Right renal pelvis (tissue), 4 donors: Measurements from ENCODE around the gene GSE1. TPM values are rescaled to one million over a fixed set of nuclear protein-coding genes. Genes with fewer than 3 reads are reported as not detected.

Experiments
- DNase-seq, 4 donors: peaks; one replicate each; pipeline ENCODE4 v3.0.0-alpha.2; 2013; ENCODE audit warnings: low read depth in 4 of 4, low spot score in 3 of 4, missing footprints in 1 of 4
- polyA plus RNA-seq, 4 donors: library from polyadenylated mRNA; unstranded; fragments of 120-200 nt; gene quantifications; one replicate each; pipeline ENCODE4 v1.2.1, GENCODE V29; 2013; ENCODE audit not compliant: insufficient read length in 4 of 4

GSE1 gene
- polyA plus RNA-seq, 4 donors, result 59.5 to 68.7 (median 65.7) TPM

GRCh38 chr16:85573696-85574641, 39.2 kb upstream of the GSE1 start:
- peak; percentile 83 to 95 (median 94) for DNase-seq

- no peak for DNase-seq
Observed at GRCh38 chr16:85574672-85575475, 38.2 kb upstream of the GSE1 start.

DNA sequence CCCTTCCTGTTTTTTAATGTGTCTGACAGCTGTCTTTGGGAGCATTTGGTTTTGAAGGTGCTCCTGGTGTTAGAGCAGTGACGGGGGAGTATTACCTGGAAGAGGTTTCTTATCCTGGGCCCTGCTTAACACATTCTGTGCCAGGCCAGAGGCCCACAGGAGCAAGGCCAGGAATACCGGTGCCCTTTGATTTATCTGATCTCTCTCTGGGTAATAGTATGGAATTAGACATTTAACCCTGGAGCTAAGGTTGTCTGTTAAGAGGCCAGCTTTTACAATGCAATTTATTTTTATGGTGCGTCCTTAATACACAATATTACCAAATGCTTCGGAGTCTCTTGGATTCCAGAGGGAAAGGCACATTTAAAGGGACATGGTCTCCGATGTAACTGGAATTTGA, 37.2 kb upstream of the GSE1 start:
- DNase-seq, result no peak

- DNase-seq, result no peak
Observed at GRCh38 chr16:85576944-85577343, 36.2 kb upstream of the GSE1 start.

GRCh38 chr16:85577899-85578598, 35.1 kb upstream of the GSE1 start:
- no peak for DNase-seq

DNA sequence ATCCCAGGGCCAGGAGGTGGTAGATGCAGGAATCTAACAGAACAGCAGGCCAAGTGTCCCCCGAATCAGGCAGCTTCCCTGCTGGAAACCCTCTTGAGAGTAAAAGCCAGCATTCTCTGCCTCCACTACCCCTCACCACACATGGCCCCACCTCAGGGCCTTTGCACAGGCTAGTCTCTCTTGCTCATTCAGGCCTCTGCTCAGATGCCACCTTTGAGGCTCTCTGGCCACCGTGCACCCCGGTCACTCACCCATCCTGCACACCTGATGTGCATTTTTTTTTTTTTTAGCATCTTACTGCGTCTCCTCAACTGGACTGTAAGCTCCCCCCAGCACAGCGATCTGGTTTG, 34.5 kb upstream of the GSE1 start:
- no peak for DNase-seq

DNA sequence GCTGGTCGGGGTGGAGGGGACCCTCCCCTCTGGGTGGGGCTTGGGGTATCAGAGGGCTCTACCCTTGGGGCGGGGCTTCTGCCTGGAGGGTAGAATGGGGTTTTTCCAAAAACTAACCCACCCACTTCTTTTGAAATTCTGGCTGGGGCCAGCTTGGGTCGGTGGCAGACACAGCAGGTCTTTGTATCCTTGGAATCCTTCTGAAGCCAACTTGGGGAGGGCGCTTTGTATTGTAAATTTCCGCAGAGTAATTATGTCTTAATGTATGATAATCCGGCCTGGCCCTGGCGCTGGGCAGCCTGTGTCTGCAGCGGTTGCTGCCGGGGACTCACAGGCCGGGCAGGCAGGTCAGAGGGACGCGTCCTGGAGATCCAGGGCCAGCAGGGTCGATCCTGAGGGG, 33.9 kb upstream of the GSE1 start:
- DNase-seq, result no peak

- DNase-seq, result no peak
Observed at GRCh38 chr16:85579923-85580580, 33.1 kb upstream of the GSE1 start.

DNA sequence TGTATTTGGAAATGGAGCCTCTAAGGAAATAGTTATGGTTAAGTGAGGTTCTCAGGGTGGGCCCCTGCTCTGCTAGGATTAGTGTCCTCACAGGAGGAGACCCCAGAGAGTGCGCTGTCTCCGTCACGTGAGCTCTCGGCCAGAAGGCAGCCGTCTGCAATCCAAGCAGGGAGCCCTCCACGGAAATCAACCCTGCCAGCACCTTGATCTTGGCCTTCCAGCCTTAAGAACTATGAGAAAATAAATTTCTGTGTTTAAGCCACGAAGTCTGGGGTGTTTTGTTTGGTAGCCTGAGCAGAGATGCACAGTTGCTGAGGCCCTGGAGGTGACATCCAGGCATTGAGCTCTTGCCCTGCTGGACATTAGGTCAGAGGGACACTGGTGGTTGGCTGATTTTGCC, 32.4 kb upstream of the GSE1 start:
- DNase-seq, result no peak

- DNase-seq, result no peak
Observed at GRCh38 chr16:85582229-85582991, 30.7 kb upstream of the GSE1 start.

GRCh38 chr16:85583491-85584181, 29.5 kb upstream of the GSE1 start:
- no peak for DNase-seq

- DNase-seq, result no peak
Observed at GRCh38 chr16:85584267-85584666, 28.9 kb upstream of the GSE1 start.

DNA sequence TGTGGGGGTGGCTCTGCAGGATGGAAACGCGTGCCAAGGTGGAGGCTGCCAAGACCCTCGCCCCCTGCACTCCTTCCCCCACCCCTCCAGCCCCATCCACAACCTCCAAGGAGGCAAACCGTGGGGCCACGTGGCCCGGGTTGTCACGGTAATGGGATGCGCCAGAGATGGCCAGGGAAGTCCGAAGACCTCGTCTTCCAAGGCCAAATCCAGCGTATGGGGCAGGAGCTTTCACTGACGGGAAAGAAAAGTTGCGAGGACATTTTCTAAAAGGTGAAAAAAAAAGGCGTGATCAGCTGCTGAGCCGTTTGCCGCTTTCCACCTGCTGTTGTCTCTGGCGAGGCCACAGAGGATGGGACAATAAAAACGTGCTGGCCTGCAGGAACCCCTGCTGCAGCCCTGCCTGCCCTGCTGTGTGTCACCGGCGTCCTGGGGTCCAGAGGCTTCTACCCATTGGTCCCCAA, 28.3 kb upstream of the GSE1 start:
- no peak for DNase-seq

DNA sequence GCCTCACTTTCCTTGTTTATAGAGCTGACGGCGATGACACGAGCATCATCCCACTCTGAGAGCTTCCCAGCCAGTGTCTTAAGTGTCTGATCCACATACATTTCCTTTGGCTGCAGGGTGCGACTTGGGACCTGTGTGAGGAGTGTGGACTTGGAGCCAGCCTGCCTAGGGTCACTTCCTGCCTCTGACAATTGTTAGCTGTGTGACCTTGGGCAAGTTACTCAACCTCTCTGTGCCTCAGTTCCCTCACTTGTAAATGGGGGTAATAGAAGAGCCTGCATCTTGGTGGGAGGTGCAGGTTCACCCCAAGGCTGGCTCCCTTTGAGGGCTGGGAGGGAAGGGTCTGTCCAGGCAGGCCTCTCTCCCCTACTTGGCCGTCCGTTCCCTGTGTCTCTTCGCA, 27.4 kb upstream of the GSE1 start:
- no peak for DNase-seq

DNA sequence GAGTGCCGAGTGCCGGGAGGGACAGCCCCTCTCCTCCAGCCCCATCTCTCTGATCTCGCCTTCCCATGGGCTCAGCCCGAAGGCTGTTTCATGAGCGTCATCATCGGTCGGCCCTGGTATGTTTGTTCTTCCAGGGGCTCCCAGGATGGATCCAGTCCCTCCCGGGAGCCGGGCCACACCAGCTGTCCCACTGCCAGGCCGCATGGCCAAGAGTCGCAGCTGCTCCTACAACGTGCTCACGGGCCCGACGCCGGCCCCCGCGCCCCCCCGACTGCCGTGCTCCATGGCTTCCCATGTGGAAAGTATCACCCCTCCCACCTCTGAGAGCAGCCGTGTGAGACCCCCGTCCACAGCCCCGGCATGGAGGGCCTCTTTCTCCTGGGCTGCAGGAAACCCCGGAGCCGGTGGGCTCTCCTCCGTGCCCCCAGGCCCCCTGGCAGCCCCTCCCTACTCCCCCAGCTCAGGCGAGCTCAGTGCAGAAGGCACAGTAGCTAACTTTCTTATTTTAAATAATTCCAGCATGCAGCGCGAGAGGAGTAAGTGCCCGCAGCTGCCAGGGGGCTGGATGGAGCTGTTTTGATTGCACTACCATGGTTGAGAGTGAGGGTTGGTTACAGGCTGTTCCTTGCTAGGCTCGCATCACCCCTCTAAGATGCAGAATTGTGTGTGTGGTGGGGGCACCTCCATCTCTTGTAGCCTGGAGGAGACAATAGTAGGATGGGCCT, 26.6 kb upstream of the GSE1 start:
- no peak for DNase-seq

GRCh38 chr16:85587762-85588556, 25.2 kb upstream of the GSE1 start:
- no peak for DNase-seq

DNA sequence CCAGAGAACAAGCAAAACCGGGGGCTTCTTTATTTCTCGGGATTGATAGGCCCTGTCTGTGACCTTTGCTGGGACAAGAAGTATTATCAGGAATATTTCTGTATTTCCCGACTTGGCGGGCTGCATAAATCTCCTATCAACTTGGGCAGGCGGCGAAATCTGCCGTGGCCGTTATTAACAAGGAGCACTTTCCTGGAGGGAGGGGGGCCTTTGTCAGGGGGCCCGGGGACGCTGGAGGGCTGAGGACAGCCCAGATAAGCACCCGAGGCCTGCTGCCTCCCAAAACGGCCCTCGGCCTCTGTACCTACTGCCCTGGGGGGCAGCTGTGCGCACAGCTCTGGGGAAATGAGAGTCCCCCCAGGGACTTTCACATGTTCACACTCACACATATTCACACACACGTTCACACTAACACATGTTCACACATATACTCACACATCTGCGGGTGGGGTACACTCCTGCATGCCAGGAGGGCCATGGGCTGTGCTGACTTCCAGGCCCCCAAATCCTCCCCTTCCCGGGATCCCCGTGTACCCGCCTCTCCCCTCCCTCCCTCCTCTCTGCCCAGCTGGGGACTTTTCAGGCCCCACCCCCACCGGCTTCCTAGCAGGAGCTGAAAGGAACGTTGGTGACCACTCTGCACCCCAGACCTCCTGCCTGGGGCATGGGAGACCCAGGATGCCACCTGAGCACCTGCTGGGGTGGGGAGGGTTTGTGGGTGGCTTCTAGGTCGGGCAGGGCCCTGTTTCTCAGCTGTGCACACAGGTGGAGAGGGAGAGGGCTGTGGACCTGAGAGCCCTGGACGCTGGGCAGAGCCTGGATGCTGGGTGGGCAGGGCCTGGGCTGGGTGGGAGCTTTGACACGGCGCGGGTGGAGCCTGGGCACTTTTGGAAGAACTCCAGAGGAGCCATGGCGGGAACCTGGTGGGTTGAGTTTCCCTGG, 24.3 kb upstream of the GSE1 start:
- no peak for DNase-seq
